ENCODE data around the gene EPN1.

Gene EPN1

DNA sequence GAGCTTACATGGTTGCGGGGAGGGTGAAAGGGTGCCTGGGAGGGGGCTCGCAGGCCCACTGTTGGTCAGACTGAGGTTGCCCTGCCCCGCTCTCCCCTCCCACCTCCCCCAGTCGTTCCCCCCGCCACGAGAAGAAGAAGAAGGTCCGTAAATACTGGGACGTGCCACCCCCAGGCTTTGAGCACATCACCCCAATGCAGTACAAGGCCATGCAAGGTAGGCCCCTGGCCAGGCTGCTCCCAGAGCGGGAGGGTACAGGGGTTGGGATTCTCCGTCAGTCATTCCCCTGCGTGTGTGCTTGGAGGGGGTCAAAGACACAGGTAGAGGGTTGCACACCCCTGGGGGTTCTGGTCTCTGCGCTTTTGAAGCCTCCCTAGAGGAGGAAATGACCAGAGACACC, 14.6 kb upstream of the EPN1 start:
- no peak overlapping the region for H3K4me3 ChIP-seq (ENCODE audit: low read depth in 1 of 2, low read length in 1 of 2)
- H3K9me3 ChIP-seq: no peaks in the 10 kb centered on the region
- H3K36me3 ChIP-seq: peaks cover 74% of the 10 kb centered on the region
- TF ChIP-seq, protein P1, sequence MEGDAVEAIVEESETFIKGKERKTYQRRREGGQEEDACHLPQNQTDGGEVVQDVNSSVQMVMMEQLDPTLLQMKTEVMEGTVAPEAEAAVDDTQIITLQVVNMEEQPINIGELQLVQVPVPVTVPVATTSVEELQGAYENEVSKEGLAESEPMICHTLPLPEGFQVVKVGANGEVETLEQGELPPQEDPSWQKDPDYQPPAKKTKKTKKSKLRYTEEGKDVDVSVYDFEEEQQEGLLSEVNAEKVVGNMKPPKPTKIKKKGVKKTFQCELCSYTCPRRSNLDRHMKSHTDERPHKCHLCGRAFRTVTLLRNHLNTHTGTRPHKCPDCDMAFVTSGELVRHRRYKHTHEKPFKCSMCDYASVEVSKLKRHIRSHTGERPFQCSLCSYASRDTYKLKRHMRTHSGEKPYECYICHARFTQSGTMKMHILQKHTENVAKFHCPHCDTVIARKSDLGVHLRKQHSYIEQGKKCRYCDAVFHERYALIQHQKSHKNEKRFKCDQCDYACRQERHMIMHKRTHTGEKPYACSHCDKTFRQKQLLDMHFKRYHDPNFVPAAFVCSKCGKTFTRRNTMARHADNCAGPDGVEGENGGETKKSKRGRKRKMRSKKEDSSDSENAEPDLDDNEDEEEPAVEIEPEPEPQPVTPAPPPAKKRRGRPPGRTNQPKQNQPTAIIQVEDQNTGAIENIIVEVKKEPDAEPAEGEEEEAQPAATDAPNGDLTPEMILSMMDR (IDR thresholded peaks at IDR 0.05): no peak
- no peak overlapping the region for H3K27ac ChIP-seq
- no peaks in the 10 kb centered on the region for H3K27me3 ChIP-seq
- H3K4me1 ChIP-seq (ENCODE audit: control insufficient read depth in 1 of 2, insufficient read depth in 1 of 2, low read depth in 1 of 2, low read length in 1 of 2): peaks cover 25 to 30% of the 10 kb centered on the region in 2 experiments

DNA sequence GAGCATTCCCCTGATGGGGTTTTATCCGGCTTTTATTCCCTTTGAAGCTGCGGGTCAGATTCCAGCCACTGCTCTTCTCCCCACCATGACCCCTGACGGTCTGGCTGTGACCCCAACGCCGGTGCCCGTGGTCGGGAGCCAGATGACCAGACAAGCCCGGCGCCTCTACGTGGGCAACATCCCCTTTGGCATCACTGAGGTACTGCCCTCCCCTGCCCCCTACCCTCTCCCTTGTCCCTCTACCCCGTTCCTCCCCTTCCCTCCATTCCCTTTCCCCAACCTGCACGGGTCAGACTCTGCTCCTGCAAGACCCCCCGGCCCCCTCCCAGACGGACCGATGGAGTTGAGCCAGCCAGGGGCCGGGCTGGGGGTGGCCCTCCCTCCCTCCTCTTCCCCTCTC, 14.0 kb upstream of the EPN1 start:
- TF ChIP-seq, protein P1 (IDR thresholded peaks at IDR 0.05): no peak
- H3K27me3 ChIP-seq: no peaks in the 10 kb centered on the region
- H3K27ac ChIP-seq: no peak overlapping the region
- peaks cover 19 to 24% of the 10 kb centered on the region in 2 experiments for H3K4me1 ChIP-seq (ENCODE audit: control insufficient read depth in 1 of 2, insufficient read depth in 1 of 2, low read depth in 1 of 2, low read length in 1 of 2)
- H3K9me3 ChIP-seq: no peaks in the 10 kb centered on the region
- peaks cover 80% of the 10 kb centered on the region for H3K36me3 ChIP-seq
- no peak overlapping the region for H3K4me3 ChIP-seq (ENCODE audit: low read depth in 1 of 2, low read length in 1 of 2)

DNA sequence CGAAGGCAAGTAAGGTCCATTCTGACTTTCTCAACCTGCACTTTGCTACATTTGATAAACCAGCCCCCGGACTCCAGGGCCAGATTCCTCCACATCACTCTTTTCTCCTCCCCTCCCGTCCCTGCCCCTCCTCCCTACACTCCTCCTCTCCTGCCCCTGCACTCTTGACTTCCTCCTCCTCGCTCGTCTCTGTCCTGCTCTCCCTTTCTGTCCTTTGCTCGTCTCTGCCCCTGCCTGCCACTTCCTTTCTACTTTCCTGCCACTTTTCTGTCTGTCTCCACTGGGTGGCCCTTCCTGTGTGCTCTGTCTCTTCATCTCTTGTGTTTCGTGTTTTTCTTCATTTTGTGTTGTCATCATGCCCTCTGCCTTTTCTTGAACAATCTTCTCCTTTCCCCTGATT, 13.2 kb upstream of the EPN1 start:
- no peak overlapping the region for H3K4me3 ChIP-seq (ENCODE audit: low read depth in 1 of 2, low read length in 1 of 2)
- TF ChIP-seq, protein P1 (IDR thresholded peaks at IDR 0.05): no peak
- no peak overlapping the region for H3K27ac ChIP-seq
- peaks cover 10 to 16% of the 10 kb centered on the region in 2 experiments for H3K4me1 ChIP-seq (ENCODE audit: control insufficient read depth in 1 of 2, insufficient read depth in 1 of 2, low read depth in 1 of 2, low read length in 1 of 2)
- no peaks in the 10 kb centered on the region for H3K9me3 ChIP-seq
- peaks cover 88% of the 10 kb centered on the region for H3K36me3 ChIP-seq
- H3K27me3 ChIP-seq: no peaks in the 10 kb centered on the region

DNA sequence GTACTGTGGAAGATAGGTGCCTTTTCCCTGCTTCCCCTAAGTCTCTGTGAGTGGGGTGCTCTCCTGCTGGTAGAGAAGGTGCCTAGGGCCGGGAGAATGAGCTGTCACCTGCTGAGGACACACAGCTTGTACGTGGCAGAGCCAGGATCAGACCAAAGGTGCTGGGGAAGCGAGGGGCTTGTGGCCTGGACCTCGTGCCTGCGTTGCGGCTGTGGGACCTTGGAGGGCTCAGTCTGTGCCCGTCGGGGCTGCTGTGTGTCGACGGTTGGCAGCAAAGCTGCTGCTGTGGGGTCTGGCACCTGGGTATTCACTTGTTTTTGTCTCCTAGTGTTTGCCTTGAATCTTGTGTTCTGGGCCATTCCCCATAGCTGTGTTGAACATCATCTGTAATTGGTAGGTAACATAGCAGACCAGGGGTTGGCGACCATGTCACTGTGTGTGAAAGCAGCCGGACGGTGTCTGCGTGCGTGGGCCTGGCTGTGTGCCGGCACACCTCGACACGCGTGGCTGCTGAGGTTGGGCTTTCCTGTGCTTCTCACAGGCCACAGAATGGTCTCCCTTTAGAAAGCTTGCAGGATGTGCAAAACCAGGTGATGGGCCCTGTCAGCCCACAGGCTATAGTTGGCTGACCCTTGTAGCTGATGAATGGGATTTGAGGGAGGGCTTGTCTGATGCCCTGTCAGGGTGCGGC, 11.0 kb upstream of the EPN1 start:
- H3K27ac ChIP-seq: no peak overlapping the region
- no peaks in the 10 kb centered on the region for H3K9me3 ChIP-seq
- H3K4me1 ChIP-seq (ENCODE audit: control insufficient read depth in 1 of 2, insufficient read depth in 1 of 2, low read depth in 1 of 2, low read length in 1 of 2): no peaks in the 10 kb centered on the region
- TF ChIP-seq, protein P1 (IDR thresholded peaks at IDR 0.05): no peak
- H3K4me3 ChIP-seq (ENCODE audit: low read depth in 1 of 2, low read length in 1 of 2): no peak overlapping the region
- H3K36me3 ChIP-seq: peaks cover 99% of the 10 kb centered on the region
- H3K27me3 ChIP-seq: no peaks in the 10 kb centered on the region

DNA sequence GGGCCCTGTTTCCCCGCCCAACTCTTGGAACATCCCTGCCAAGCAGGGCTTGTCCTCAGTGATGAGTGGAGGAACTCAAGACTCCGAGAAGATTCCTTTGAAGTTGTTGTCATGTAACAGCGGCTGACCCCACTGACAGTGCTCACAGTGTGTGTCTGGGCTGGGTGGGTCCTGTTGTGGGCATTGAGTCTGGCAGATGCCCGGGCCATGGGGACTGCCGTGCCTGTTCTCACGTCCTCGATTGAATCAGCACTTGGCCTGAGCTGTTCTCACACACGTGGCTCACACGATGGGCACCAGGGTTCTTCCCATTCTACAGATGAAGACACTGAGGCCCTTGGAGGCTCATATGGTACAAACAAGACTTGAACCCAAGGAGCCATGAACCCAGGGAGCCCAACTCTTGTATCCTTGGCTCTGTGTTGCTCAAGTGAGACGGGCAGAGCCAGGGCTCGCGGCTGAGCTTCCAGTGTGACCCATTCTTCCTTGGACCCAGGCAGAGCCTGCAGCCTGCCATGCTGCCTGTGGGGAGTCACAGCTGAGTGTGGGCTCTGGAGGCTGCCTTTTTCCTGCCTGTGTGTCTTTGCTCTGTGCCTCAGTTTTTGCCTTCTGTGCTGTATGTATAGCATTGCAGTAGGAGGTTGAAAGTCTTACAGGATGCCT, 8.6 kb upstream of the EPN1 start:
- Histone ChIP-seq H3K36me3 (peaks cover 100% of the 10 kb centered on the region), H3K27me3 (no peaks in the 10 kb centered on the region), H3K27ac (no peak overlapping the region), H3K4me3 (ENCODE audit: low read depth in 1 of 2, low read length in 1 of 2) (no peak overlapping the region), H3K4me1 (ENCODE audit: control insufficient read depth in 1 of 2, insufficient read depth in 1 of 2, low read depth in 1 of 2, low read length in 1 of 2) (no peaks in the 10 kb centered on the region), H3K9me3 (no peaks in the 10 kb centered on the region)
- TF ChIP-seq, protein P1 (IDR thresholded peaks at IDR 0.05): no peak

Data from neutrophil (primary cell).